Neural progenitor cell (in vitro differentiated cells): ENCODE results near the gene ZNF736. TPM values are rescaled to one million over a fixed set of nuclear protein-coding genes. Genes with fewer than 3 reads are reported as not detected.
"Not testable (repeated sequence)": the region's sequence is repeated elsewhere in the genome, so short reads cannot be mapped to it uniquely, and the experiment has no call there.

Experiments used
- DNase-seq: peaks from one replicate; pipeline ENCODE4 v3.0.0-alpha.2; 2016; ENCODE audit warnings: low spot score
- H2AFZ ChIP-seq: fragments of 200-600 bp; sonication (generic); replicated peaks from 2 replicates; pipeline ENCODE4 v1.6.1; 2016; ENCODE audit warnings: antibody characterized with exemption
- H3F3A ChIP-seq: fragments of 200-600 bp; sonication (generic); 2 replicates; pipeline ENCODE4 v1.6.1; 2016; ENCODE audit warnings: antibody characterized with exemption, low read depth
- H3K27ac ChIP-seq: fragments of 200-600 bp; sonication (generic); 2 replicates; pipeline ENCODE4 v1.5.1; 2016; ENCODE audit warnings: mild to moderate bottlenecking
- H3K27me3 ChIP-seq: fragments of 200-600 bp; sonication (generic); 2 replicates; pipeline ENCODE4 v1.6.1; 2016; ENCODE audit warnings: mild to moderate bottlenecking, moderate library complexity
- H3K36me3 ChIP-seq: fragments of 200-600 bp; sonication (generic); 2 replicates; pipeline ENCODE4 v1.5.1; 2016
- H3K4me1 ChIP-seq: fragments of 200-600 bp; sonication (generic); 2 replicates; pipeline ENCODE4 v1.6.1; 2016; ENCODE audit warnings: mixed run types
- H3K4me2 ChIP-seq: fragments of 200-600 bp; sonication (generic); 2 replicates; pipeline ENCODE4 v1.6.1; 2016
- H3K4me3 ChIP-seq: fragments of 200-600 bp; sonication (generic); 2 replicates; pipeline ENCODE4 v1.5.1; 2016
- H3K79me2 ChIP-seq: fragments of 200-600 bp; sonication (generic); 2 replicates; pipeline ENCODE4 v1.6.1; 2016; ENCODE audit warnings: low read depth
- H3K9ac ChIP-seq: fragments of 200-600 bp; sonication (generic); 2 replicates; pipeline ENCODE4 v1.6.1; 2016
- H3K9me3 ChIP-seq: fragments of 200-600 bp; sonication (generic); 2 replicates; pipeline ENCODE4 v1.5.1; 2016; ENCODE audit warnings: low read depth
- H4K20me1 ChIP-seq: fragments of 200-600 bp; sonication (generic); 2 replicates; pipeline ENCODE4 v1.6.1; 2016; ENCODE audit warnings: low read depth
- H3K27ac Mint-ChIP-seq: 3 replicates; pipeline ENCODE4 v1.8.0; 2021; ENCODE audit warnings: mixed read lengths
- H3K27me3 Mint-ChIP-seq: 2 replicates; pipeline ENCODE4 v1.8.0; 2022; ENCODE audit warnings: low read depth, mild to moderate bottlenecking, inconsistent platforms, moderate library complexity, mixed read lengths; ENCODE audit not compliant: insufficient read depth
- H3K36me3 Mint-ChIP-seq: 3 replicates; pipeline ENCODE4 v1.8.0; 2021; ENCODE audit warnings: mixed read lengths
- H3K4me1 Mint-ChIP-seq: 3 replicates; pipeline ENCODE4 v1.8.0; 2021; ENCODE audit warnings: mixed read lengths
- H3K4me3 Mint-ChIP-seq: 3 replicates; pipeline ENCODE4 v1.8.0; 2021; ENCODE audit warnings: mild to moderate bottlenecking, moderate library complexity, mixed read lengths
- H3K9me3 Mint-ChIP-seq: 3 replicates; pipeline ENCODE4 v1.8.0; 2020; ENCODE audit warnings: mixed read lengths
- CTCF ChIP-seq: fragments of 200-600 bp; sonication (generic); IDR thresholded peaks from 2 replicates; pipeline ENCODE4 v1.5.1; 2017; ENCODE audit warnings: antibody characterized with exemption, mild to moderate bottlenecking
- EZH2 ChIP-seq: fragments of 200-600 bp; sonication (generic); IDR thresholded peaks from 2 replicates; pipeline ENCODE4 v1.6.1; 2017; ENCODE audit warnings: antibody characterized with exemption, mild to moderate bottlenecking, moderate library complexity
- EZH2phosphoT487 ChIP-seq: fragments of 200-600 bp; sonication (generic); IDR thresholded peaks from 2 replicates; pipeline ENCODE4 v1.6.1; 2017; ENCODE audit warnings: antibody characterized with exemption
- total RNA-seq: library from RNA; depleted of rRNA; stranded (reverse); fragments of >200 nt; gene quantifications from 2 replicates; pipeline ENCODE4 v1.2.3, GENCODE V29; 2015; ENCODE audit warnings: low replicate concordance

ZNF736 gene
- total RNA-seq, 1 donor from 2014 or later, result not detected

GRCh38 chr7:64312826-64313225, 935 bp upstream of the ZNF736 start:
- Histone ChIP-seq H3K79me2 (no peaks in the 10 kb centered on the region), H3K4me2 (no peak overlapping the region), H3K27ac (no peak overlapping the region), H3K36me3 (no peaks in the 10 kb centered on the region), H3K9ac (no peak overlapping the region), H3K4me3 (no peak overlapping the region), H3K9me3 (peaks cover 24% of the 10 kb centered on the region), H4K20me1 (no peaks in the 10 kb centered on the region), H2AFZ (no peak overlapping the region), H3K4me1 (no peaks in the 10 kb centered on the region), H3F3A (no peaks in the 10 kb centered on the region), H3K27me3 (no peaks in the 10 kb centered on the region)
- peaks cover 6% of the 10 kb centered on the region for H3K27me3 Mint-ChIP-seq
- no peaks in the 10 kb centered on the region for H3K4me1 Mint-ChIP-seq
- H3K9me3 Mint-ChIP-seq, result peaks cover 52% of the 10 kb centered on the region
- no peak overlapping the region for H3K4me3 Mint-ChIP-seq
- no peaks in the 10 kb centered on the region for H3K36me3 Mint-ChIP-seq
- no peak for DNase-seq
- H3K27ac Mint-ChIP-seq, result no peak overlapping the region
- TF ChIP-seq EZH2, result no peak
- TF ChIP-seq EZH2phosphoT487, result no peak
- TF ChIP-seq CTCF, result no peak

GRCh38 chr7:64314566-64314965, 805 bp downstream of the ZNF736 start:
- no peaks in the 10 kb centered on the region for H3K4me1 ChIP-seq
- no peaks in the 10 kb centered on the region for H3F3A ChIP-seq
- H3K27me3 ChIP-seq, result no peaks in the 10 kb centered on the region
- DNase-seq, result no peak
- H3K4me1 Mint-ChIP-seq, result no peaks in the 10 kb centered on the region
- peaks cover 6% of the 10 kb centered on the region for H3K27me3 Mint-ChIP-seq
- H3K79me2 ChIP-seq, result no peaks in the 10 kb centered on the region
- H3K4me3 Mint-ChIP-seq, result no peak overlapping the region
- no peak overlapping the region for H3K9ac ChIP-seq
- H2AFZ ChIP-seq, result no peak overlapping the region
- H3K27ac Mint-ChIP-seq, result no peak overlapping the region
- H3K36me3 ChIP-seq, result no peaks in the 10 kb centered on the region
- peaks cover 52% of the 10 kb centered on the region for H3K9me3 Mint-ChIP-seq
- H3K27ac ChIP-seq, result no peak overlapping the region
- no peaks in the 10 kb centered on the region for H4K20me1 ChIP-seq
- peaks cover 26% of the 10 kb centered on the region for H3K9me3 ChIP-seq
- TF ChIP-seq EZH2 (no peak), CTCF (no peak), EZH2phosphoT487 (no peak)
- no peak overlapping the region for H3K4me3 ChIP-seq
- H3K36me3 Mint-ChIP-seq, result no peaks in the 10 kb centered on the region
- no peak overlapping the region for H3K4me2 ChIP-seq

- H3K9me3 ChIP-seq, result peaks cover 35% of the 10 kb centered on the region
- not testable (repeated sequence) for H3K9ac ChIP-seq, H3K4me3 Mint-ChIP-seq
Measured at GRCh38 chr7:64316031-64316742, 2.4 kb downstream of the ZNF736 start.

More at GRCh38 chr7:64316031-64316742, 2.4 kb downstream of the ZNF736 start:
- not testable (repeated sequence) for H4K20me1 ChIP-seq, H3K79me2 ChIP-seq, H3K4me1 ChIP-seq, H3F3A ChIP-seq, H3K4me2 ChIP-seq, H3K4me3 ChIP-seq, H3K36me3 ChIP-seq, H3K27me3 ChIP-seq, H3K4me1 Mint-ChIP-seq, H3K36me3 Mint-ChIP-seq, DNase-seq, H2AFZ ChIP-seq, H3K27me3 Mint-ChIP-seq, H3K27ac ChIP-seq, H3K27ac Mint-ChIP-seq
- peaks cover 48% of the 10 kb centered on the region for H3K9me3 Mint-ChIP-seq
